ENCODE data around the gene CSAG3.
"Not testable (repeated sequence)": the region's sequence is repeated elsewhere in the genome, so short reads cannot be mapped to it uniquely, and the experiment has no call there.

GRCh38 chrX:152753686-152754650 is 5.0 kb upstream of the CSAG3 start, which contains the start of gene MAGEA2:
- not testable (repeated sequence) for TF ChIP-seq CTCF (IDR thresholded peaks at IDR 0.05); REST (IDR thresholded peaks at IDR 0.05; ENCODE audit: insufficient read depth in 1 of 2, low read depth in 2 of 2, low read length in 1 of 2); POLR2AphosphoS5 (IDR thresholded peaks at IDR 0.05; ENCODE audit: low read depth, low read length)

Measured in Panc1 (cell line).